A549 (cell line): ENCODE measurements around the gene STARD9. TPM values are rescaled to one million over a fixed set of nuclear protein-coding genes. Genes with fewer than 3 reads are reported as not detected.

ENCODE experiments used
- ATAC-seq, 2 experiments: fragments of 200-7000 bp in 1 of 2; fragments of >200 bp in 1 of 2; cut with Nextera tagmentation in 1 of 2; cut with Tn5 transposase in 1 of 2; 3 replicates each; pipeline versions ENCODE4 v1.8.0 to v1.9.1; 2018 to 2020; ENCODE audit warnings: mild to moderate bottlenecking in 1 of 2, moderate library complexity in 1 of 2
- CTCF ChIA-PET: fragments of 300-600 bp; sonication (Branson Sonifier 250); formaldehyde crosslinking; extraction: SDS; loops from one replicate; lab custom pipeline; 2021; ENCODE audit warnings: antibody characterized with exemption, inconsistent platforms; lab: Yijun Ruan, JAX
- POLR2A ChIA-PET: fragments of 350-600 bp; formaldehyde crosslinking; extraction: SDS; loops from one replicate; lab custom pipeline; 2021; ENCODE audit warnings: antibody characterized with exemption, inconsistent platforms; lab: Yijun Ruan, JAX
- DNase-seq, 2 experiments: peaks; one replicate each; pipeline versions ENCODE4 v3.0.0 to v3.0.0-alpha.2; 2011 to 2016; ENCODE audit warnings: low read depth in 1 of 2, low spot score in 1 of 2
- FAIRE-seq: peaks from 2 replicates; lab custom pipeline; 2011; peaks lifted over from hg19 to GRCh38; lab: Jason Lieb, UNC
- H3K27ac ChIP-seq, 2 experiments: fragments of >200 bp; sonication (Bioruptor Twin); formaldehyde crosslinking; 3 replicates each; pipeline ENCODE4 v1.5.1; 2016 to 2017
- H3K4me1 ChIP-seq: fragments of >200 bp; sonication (Bioruptor Twin); formaldehyde crosslinking; 3 replicates; pipeline ENCODE4 v1.6.1; 2016
- H3K4me2 ChIP-seq: fragments of >200 bp; sonication (Bioruptor Twin); formaldehyde crosslinking; 3 replicates; pipeline ENCODE4 v1.6.1; 2016
- H3K4me3 ChIP-seq: fragments of >200 bp; sonication (Bioruptor Twin); formaldehyde crosslinking; 3 replicates; pipeline ENCODE4 v1.5.1; 2016
- H3K9me3 ChIP-seq: fragments of >200 bp; sonication (Bioruptor Twin); formaldehyde crosslinking; 3 replicates; pipeline ENCODE4 v1.6.1; 2016
- CBX2 ChIP-seq: fragments of 200-600 bp; sonication (generic); IDR thresholded peaks from 2 replicates; pipeline ENCODE4 v1.6.1; 2016; ENCODE audit warnings: low read depth, mild to moderate bottlenecking, borderline replicate concordance
- CEBPB ChIP-seq, 2 experiments: fragments of >200 bp in 1 of 2; sonication (Bioruptor Twin) in 1 of 2; formaldehyde crosslinking in 1 of 2; IDR thresholded peaks; 2 replicates each; pipeline ENCODE4 v1.6.1; 2012 to 2016
- CHD2 ChIP-seq: fragments of 150-350 bp; IDR thresholded peaks from 2 replicates; pipeline ENCODE4 v1.6.1; 2014; ENCODE audit warnings: low read length; ENCODE audit not compliant: partially characterized antibody
- EHMT2 ChIP-seq: fragments of 200-600 bp; sonication (generic); IDR thresholded peaks from 2 replicates; pipeline ENCODE4 v1.6.1; 2016; ENCODE audit warnings: antibody characterized with exemption, low read depth, mild to moderate bottlenecking, moderate library complexity
- ELK1 ChIP-seq: fragments of 150-350 bp; IDR thresholded peaks from 2 replicates; pipeline ENCODE4 v1.6.1; 2014; ENCODE audit warnings: low read depth, mild to moderate bottlenecking, low read length
- ESRRA ChIP-seq: fragments of 150-350 bp; IDR thresholded peaks from 2 replicates; pipeline ENCODE4 v1.6.1; 2014; ENCODE audit warnings: mild to moderate bottlenecking, low read length, borderline replicate concordance
- GATA3 ChIP-seq: IDR thresholded peaks from 2 replicates; pipeline ENCODE4 v1.6.1; 2012; ENCODE audit warnings: borderline replicate concordance
- HDAC2 ChIP-seq: fragments of 200-600 bp; sonication (generic); IDR thresholded peaks from 2 replicates; pipeline ENCODE4 v1.6.1; 2016
- KDM5A ChIP-seq: fragments of 200-600 bp; sonication (generic); IDR thresholded peaks from 2 replicates; pipeline ENCODE4 v1.6.1; 2016; ENCODE audit warnings: antibody characterized with exemption, mild to moderate bottlenecking
- POLR2A ChIP-seq: IDR thresholded peaks from 2 replicates; pipeline ENCODE4 v1.6.1; 2012; ENCODE audit warnings: mild to moderate bottlenecking, low read length
- SREBF2 ChIP-seq: fragments of 450-650 bp; IDR thresholded peaks from 2 replicates; pipeline ENCODE4 v1.6.1; 2014; ENCODE audit warnings: mild to moderate bottlenecking, moderate library complexity
- TFCP2L1 ChIP-seq: fragments of 250-450 bp; sonication (Bioruptor Pico); IDR thresholded peaks from 2 replicates; pipeline ENCODE4 v1.5.0; 2021; ENCODE audit warnings: mild to moderate bottlenecking
- ZC3H11A ChIP-seq: fragments of 450-650 bp; IDR thresholded peaks from 2 replicates; pipeline ENCODE4 v1.6.1; 2014; ENCODE audit warnings: antibody characterized with exemption, mild to moderate bottlenecking
- ZNF302 ChIP-seq: fragments of 250-450 bp; sonication (Bioruptor Pico); IDR thresholded peaks from 2 replicates; pipeline ENCODE4 v1.9.0; 2021; ENCODE audit warnings: inconsistent platforms, mild to moderate bottlenecking, moderate library complexity
- ZSCAN20 ChIP-seq: fragments of 250-450 bp; sonication (Bioruptor Pico); IDR thresholded peaks from 2 replicates; pipeline ENCODE4 v1.8.0; 2022; ENCODE audit warnings: mild to moderate bottlenecking, moderate library complexity
- WGBS: methylation state at CpG from one replicate; pipeline ENCODE4 v1.1.6; 2017; ENCODE audit errors: missing lambda C conversion rate; 5-methylcytosine and 5-hydroxymethylcytosine counted together
- polyA plus RNA-seq, 4 experiments: library from polyadenylated mRNA; depleted of rRNA in 3 of 4; stranded (reverse); fragments of >200 nt; fragmentation: RNase III in 1 of 4; extraction: RNeasy Plus Mini Kit Qiagen cat#74134 plus additional on column Dnase treatment in 1 of 4; gene quantifications; 2 replicates in 3 of 4; 3 replicates in 1 of 4; pipeline ENCODE4 v1.2.3, GENCODE V29; 2011 to 2017
- TF ChIP-seq, protein P1 (sequence below): fragments of >200 bp; sonication (Bioruptor Twin); formaldehyde crosslinking; IDR thresholded peaks from 2 replicates; pipeline ENCODE4 v1.6.1; 2016
- TF ChIP-seq, protein P2 (sequence below): fragments of 250-450 bp; sonication (Bioruptor Pico); IDR thresholded peaks from 2 replicates; pipeline ENCODE4 v1.5.0; 2020; ENCODE audit warnings: low read depth, mild to moderate bottlenecking, moderate library complexity
- TF ChIP-seq, protein P3 (sequence below): fragments of 450-650 bp; IDR thresholded peaks from 2 replicates; pipeline ENCODE4 v1.6.1; 2014; ENCODE audit warnings: antibody characterized with exemption
- TF ChIP-seq, protein P4 (sequence below): fragments of 250-450 bp; sonication (Bioruptor Pico); IDR thresholded peaks from 2 replicates; pipeline ENCODE4 v1.5.0; 2021; ENCODE audit warnings: mild to moderate bottlenecking, moderate library complexity, borderline replicate concordance

STARD9 gene
- polyA plus RNA-seq, 2 of the 4 experiments (the other 2 are of a cell fraction): 1.2 TPM

- no peak overlapping the region for H3K4me3 ChIP-seq
- no peaks in the 10 kb centered on the region for H3K9me3 ChIP-seq
- ATAC-seq (no peak), DNase-seq (no peak), FAIRE-seq (no peak)
- 94% methylated on average over 7 of the region's 7 CpGs for WGBS
- no peaks in the 10 kb centered on the region for H3K4me1 ChIP-seq
- no peak for TF ChIP-seq ELK1
- TF ChIP-seq ZC3H11A: no peak
- TF ChIP-seq, protein P1, sequence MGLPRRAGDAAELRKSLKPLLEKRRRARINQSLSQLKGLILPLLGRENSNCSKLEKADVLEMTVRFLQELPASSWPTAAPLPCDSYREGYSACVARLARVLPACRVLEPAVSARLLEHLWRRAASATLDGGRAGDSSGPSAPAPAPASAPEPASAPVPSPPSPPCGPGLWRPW: no peak
- no peak for TF ChIP-seq ZSCAN20 (CRISPR knock-in tag)
- TF ChIP-seq, protein P2, sequence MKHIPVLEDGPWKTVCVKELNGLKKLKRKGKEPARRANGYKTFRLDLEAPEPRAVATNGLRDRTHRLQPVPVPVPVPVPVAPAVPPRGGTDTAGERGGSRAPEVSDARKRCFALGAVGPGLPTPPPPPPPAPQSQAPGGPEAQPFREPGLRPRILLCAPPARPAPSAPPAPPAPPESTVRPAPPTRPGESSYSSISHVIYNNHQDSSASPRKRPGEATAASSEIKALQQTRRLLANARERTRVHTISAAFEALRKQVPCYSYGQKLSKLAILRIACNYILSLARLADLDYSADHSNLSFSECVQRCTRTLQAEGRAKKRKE (CRISPR knock-in tag): no peak
- CTCF ChIA-PET: interaction anchor here (0.6 kb wide), 1 partner anchor 198 kb away, joined by 3 read pairs; no protein-coding TSS in a partner anchor
- no peak overlapping the region for H3K27ac ChIP-seq
- H3K4me2 ChIP-seq: no peak overlapping the region
- POLR2A ChIA-PET: no interaction called here
Measured at GRCh38 chr15:42729409-42729808, 154.0 kb downstream of the STARD9 start.

GRCh38 chr15:42730135-42730534 lies 154.7 kb downstream of the STARD9 start:
- 94% methylated on average over 8 of the region's 8 CpGs for WGBS
- H3K9me3 ChIP-seq: no peaks in the 10 kb centered on the region
- H3K4me3 ChIP-seq: no peak overlapping the region
- CTCF ChIA-PET: interaction anchor here (1.5 kb wide), 1 partner anchor 197 kb away, joined by 7 read pairs; no protein-coding TSS in a partner anchor
- POLR2A ChIA-PET: no interaction called here
- H3K4me1 ChIP-seq: no peaks in the 10 kb centered on the region
- FAIRE-seq: no peak
- TF ChIP-seq, protein P2 (CRISPR knock-in tag): no peak
- no peak for TF ChIP-seq ZNF302 (CRISPR knock-in tag)
- TF ChIP-seq GATA3: no peak
- TF ChIP-seq CBX2: no peak
- TF ChIP-seq POLR2A: no peak
- no peak for TF ChIP-seq TFCP2L1 (CRISPR knock-in tag)
- TF ChIP-seq CEBPB (IDR thresholded peaks at IDR 0.05): no peak
- TF ChIP-seq HDAC2: no peak
- no peak for TF ChIP-seq EHMT2
- no peak for TF ChIP-seq ELK1
- TF ChIP-seq ZC3H11A: no peak
- no peak for TF ChIP-seq KDM5A
- no peak for TF ChIP-seq ESRRA
- TF ChIP-seq, all 56 proteins: peak for 0
- ATAC-seq: no peak
- no peak for DNase-seq
- Histone ChIP-seq H3K4me2 (no peak overlapping the region), H3K27ac (no peak overlapping the region)

- WGBS: 96% methylated on average over 12 of the region's 14 CpGs
- Histone ChIP-seq H3K9me3 (no peaks in the 10 kb centered on the region), H3K27ac (no peak overlapping the region), H3K4me3 (no peak overlapping the region), H3K4me1 (peaks cover under 1% of the 10 kb centered on the region; the same call in 2 of the 3 replicates), H3K4me2 (no peak overlapping the region)
- no peak for TF ChIP-seq CHD2
- TF ChIP-seq, protein P3, sequence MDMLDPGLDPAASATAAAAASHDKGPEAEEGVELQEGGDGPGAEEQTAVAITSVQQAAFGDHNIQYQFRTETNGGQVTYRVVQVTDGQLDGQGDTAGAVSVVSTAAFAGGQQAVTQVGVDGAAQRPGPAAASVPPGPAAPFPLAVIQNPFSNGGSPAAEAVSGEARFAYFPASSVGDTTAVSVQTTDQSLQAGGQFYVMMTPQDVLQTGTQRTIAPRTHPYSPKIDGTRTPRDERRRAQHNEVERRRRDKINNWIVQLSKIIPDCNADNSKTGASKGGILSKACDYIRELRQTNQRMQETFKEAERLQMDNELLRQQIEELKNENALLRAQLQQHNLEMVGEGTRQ: no peak
- no peak for TF ChIP-seq HDAC2
- TF ChIP-seq SREBF2: no peak
- TF ChIP-seq, protein P4, sequence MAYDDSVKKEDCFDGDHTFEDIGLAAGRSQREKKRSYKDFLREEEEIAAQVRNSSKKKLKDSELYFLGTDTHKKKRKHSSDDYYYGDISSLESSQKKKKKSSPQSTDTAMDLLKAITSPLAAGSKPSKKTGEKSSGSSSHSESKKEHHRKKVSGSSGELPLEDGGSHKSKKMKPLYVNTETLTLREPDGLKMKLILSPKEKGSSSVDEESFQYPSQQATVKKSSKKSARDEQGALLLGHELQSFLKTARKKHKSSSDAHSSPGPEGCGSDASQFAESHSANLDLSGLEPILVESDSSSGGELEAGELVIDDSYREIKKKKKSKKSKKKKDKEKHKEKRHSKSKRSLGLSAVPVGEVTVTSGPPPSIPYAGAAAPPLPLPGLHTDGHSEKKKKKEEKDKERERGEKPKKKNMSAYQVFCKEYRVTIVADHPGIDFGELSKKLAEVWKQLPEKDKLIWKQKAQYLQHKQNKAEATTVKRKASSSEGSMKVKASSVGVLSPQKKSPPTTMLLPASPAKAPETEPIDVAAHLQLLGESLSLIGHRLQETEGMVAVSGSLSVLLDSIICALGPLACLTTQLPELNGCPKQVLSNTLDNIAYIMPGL (CRISPR knock-in tag): no peak
- FAIRE-seq: no peak
- DNase-seq: no peak
- ATAC-seq: no peak
- CTCF ChIA-PET: interaction anchor here (1.5 kb wide), 1 partner anchor 196 kb away, joined by 7 read pairs; no protein-coding TSS in a partner anchor
- POLR2A ChIA-PET: no interaction called here
Measured at GRCh38 chr15:42730536-42730935, 155.1 kb downstream of the STARD9 start.
